OCI-LY3 (cell line): ENCODE measurements around the gene RBM42.

Source experiments
- H2AFZ ChIP-seq: fragments of 200-600, 300-600 bp; shearing (Covaris generic); 2 replicates; pipeline ENCODE4 v1.6.0; 2014; ENCODE audit warnings: antibody characterized with exemption, low read depth, low read length
- H3K27ac ChIP-seq: fragments of 200-600, 300-600 bp; sonication (generic); 2 replicates; pipeline ENCODE4 v1.5.1; 2014; ENCODE audit warnings: mild to moderate bottlenecking, low read length, moderate library complexity, mixed read lengths
- H3K27me3 ChIP-seq: fragments of 200-600, 300-600 bp; sonication (generic); 2 replicates; pipeline ENCODE4 v1.6.1; 2014; ENCODE audit warnings: low read depth, low read length, mixed read lengths
- H3K36me3 ChIP-seq: fragments of 200-600, 300-600 bp; sonication (generic); replicated peaks from 2 replicates; pipeline ENCODE3; 2014; ENCODE audit warnings: low read depth, low read length, mixed read lengths
- H3K4me1 ChIP-seq: fragments of 300-600, 200-600 bp; sonication (generic); 2 replicates; pipeline ENCODE4 v1.6.1; 2014; ENCODE audit warnings: low read length, mixed read lengths
- H3K4me2 ChIP-seq: fragments of 200-600, 300-600 bp; sonication (generic); 2 replicates; pipeline ENCODE4 v1.6.1; 2014; ENCODE audit warnings: low read length, mixed read lengths
- H3K4me3 ChIP-seq: fragments of 300-600, 200-600 bp; sonication (generic); 2 replicates; pipeline ENCODE4 v1.5.1; 2014; ENCODE audit warnings: antibody characterized with exemption, mild to moderate bottlenecking, low read length, moderate library complexity
- H3K79me2 ChIP-seq: fragments of 300-600, 200-600 bp; shearing (Covaris generic); 2 replicates; pipeline ENCODE4 v1.6.1; 2014; ENCODE audit warnings: mild to moderate bottlenecking, low read length, mixed read lengths
- H3K9ac ChIP-seq: fragments of 300-600, 200-600 bp; shearing (Covaris generic); 2 replicates; pipeline ENCODE4 v1.6.0; 2014; ENCODE audit warnings: mild to moderate bottlenecking, low read length, moderate library complexity
- H3K9me3 ChIP-seq: fragments of 200-600, 300-600 bp; shearing (Covaris generic); 2 replicates; pipeline ENCODE4 v1.6.1; 2014; ENCODE audit warnings: low read length, mixed read lengths; ENCODE audit not compliant: insufficient read depth
- H4K20me1 ChIP-seq: fragments of 200-600, 300-600 bp; sonication (generic); 2 replicates; pipeline ENCODE4 v1.6.1; 2016; ENCODE audit warnings: low read length, mixed read lengths; ENCODE audit not compliant: insufficient read depth
- EZH2phosphoT487 ChIP-seq: fragments of 200-600 bp; shearing (Covaris generic); IDR thresholded peaks from 2 replicates; pipeline ENCODE4 v1.6.1; 2018; ENCODE audit warnings: antibody characterized with exemption, mixed run types, low read depth
- TF ChIP-seq, protein P1 (sequence below): fragments of 200-600, 300-600 bp; sonication (generic); IDR thresholded peaks from 2 replicates; pipeline ENCODE4 v1.5.1; 2014; ENCODE audit warnings: antibody characterized with exemption, low read length, low read depth

Gene RBM42

DNA sequence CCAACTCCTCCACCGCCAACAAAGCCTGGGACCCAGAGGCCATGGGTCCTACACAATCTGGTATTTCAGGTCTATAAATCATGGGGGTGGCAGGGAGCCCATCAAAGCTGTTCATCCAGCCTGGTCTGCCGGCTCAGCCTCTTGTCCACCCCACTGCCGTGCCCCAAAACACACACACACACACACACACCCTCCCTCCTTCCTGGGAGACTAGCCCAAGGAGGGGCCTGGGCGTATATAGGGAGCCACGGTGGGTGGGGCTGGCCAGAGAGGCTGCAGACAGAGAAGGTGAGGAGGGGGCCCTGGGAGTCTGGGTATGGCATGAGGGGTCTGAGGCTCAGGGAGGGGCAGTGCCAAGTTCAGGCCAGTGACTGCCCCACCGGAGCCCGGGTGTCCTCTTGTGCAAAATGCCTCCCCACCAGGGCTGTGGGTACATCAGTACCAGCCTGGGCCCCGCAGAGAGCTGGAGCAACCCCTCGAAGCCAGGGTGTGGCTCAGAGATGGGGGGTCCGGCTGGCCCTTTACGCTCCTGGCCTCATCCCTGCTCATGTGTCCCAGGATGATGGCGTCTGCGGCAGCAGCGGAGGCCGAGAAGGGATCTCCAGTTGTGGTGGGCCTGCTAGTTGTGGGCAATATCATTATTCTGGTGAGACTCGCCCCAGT lies 37.5 kb downstream of the RBM42 start, which contains the start of gene UPK1A:
Gene UPK1A (plus strand): TSS at position 267 of the 663 bp plus-strand sequence. CDS start 296 bp downstream, at position 563.
- no peak within 1 kb of the TSS for H3K4me2 ChIP-seq
- no peaks in the 10 kb centered on the region for H4K20me1 ChIP-seq
- peaks cover 11% of the 10 kb centered on the region for H3K27me3 ChIP-seq
- no peak within 1 kb of the TSS for H3K9ac ChIP-seq
- no peak within 1 kb of the TSS for H3K27ac ChIP-seq
- no peaks in the 10 kb centered on the region for H3K4me1 ChIP-seq
- no peak within 1 kb of the TSS for H2AFZ ChIP-seq
- H3K4me3 ChIP-seq, result no peak within 1 kb of the TSS
- peaks cover 26% of the 10 kb centered on the region for H3K36me3 ChIP-seq
- no peaks in the 10 kb centered on the region for H3K9me3 ChIP-seq
- H3K79me2 ChIP-seq, result no peaks in the 10 kb centered on the region
- no peak for TF ChIP-seq EZH2phosphoT487
- TF ChIP-seq, protein P1, sequence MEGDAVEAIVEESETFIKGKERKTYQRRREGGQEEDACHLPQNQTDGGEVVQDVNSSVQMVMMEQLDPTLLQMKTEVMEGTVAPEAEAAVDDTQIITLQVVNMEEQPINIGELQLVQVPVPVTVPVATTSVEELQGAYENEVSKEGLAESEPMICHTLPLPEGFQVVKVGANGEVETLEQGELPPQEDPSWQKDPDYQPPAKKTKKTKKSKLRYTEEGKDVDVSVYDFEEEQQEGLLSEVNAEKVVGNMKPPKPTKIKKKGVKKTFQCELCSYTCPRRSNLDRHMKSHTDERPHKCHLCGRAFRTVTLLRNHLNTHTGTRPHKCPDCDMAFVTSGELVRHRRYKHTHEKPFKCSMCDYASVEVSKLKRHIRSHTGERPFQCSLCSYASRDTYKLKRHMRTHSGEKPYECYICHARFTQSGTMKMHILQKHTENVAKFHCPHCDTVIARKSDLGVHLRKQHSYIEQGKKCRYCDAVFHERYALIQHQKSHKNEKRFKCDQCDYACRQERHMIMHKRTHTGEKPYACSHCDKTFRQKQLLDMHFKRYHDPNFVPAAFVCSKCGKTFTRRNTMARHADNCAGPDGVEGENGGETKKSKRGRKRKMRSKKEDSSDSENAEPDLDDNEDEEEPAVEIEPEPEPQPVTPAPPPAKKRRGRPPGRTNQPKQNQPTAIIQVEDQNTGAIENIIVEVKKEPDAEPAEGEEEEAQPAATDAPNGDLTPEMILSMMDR, result no peak

DNA sequence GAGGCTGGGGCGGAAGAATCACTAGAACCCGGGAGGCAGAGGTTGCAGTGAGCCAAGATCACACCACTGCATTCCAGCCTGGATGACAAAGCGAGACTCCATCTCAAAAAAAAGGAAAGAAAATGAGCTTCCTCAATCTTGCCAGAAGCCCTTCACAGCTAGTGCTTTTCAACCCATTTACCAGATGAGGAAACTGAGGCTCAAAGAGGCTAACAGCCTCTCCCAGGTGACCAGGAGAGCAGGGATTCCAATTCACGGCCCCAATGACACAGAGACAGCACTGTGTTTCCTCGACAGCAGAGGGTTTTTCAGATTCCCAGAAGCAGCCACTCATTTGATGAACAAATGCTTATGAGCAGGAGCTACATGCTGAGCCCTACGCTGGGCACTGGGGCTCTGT lies 40.7 kb downstream of the RBM42 start:
- peaks cover 18% of the 10 kb centered on the region for H3K27me3 ChIP-seq
- H3K9me3 ChIP-seq, result no peaks in the 10 kb centered on the region
- H3K4me1 ChIP-seq, result no peaks in the 10 kb centered on the region
- H2AFZ ChIP-seq, result no peak overlapping the region
- no peak overlapping the region for H3K9ac ChIP-seq
- H3K36me3 ChIP-seq, result peaks cover 8% of the 10 kb centered on the region
- H3K79me2 ChIP-seq, result no peaks in the 10 kb centered on the region
- TF ChIP-seq, protein P1, result no peak
- no peaks in the 10 kb centered on the region for H4K20me1 ChIP-seq
- H3K27ac ChIP-seq, result no peak overlapping the region
- no peak overlapping the region for H3K4me3 ChIP-seq
- H3K4me2 ChIP-seq, result no peak overlapping the region

DNA sequence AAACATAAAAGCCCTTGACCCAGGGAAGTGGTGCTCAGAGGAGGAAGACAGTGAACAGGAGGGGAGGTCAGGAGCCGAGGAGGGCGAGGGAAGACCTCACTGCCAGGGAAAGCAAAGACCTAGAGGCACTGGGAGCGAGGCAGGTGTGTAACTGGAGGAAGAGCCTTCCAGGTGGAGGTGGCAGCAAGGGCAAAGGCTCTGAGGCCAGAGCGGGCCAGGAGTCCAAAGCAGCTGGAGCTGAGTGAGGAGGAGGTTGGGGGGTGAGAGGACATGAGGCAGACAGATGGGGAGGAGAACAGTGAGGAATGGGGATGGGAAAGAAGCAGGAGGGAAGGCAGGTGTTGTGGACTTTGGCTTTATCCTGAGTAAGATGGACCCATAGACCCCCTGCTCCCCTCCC lies 41.1 kb downstream of the RBM42 start:
- H3K27ac ChIP-seq, result no peak overlapping the region
- no peak overlapping the region for H3K4me2 ChIP-seq
- no peak overlapping the region for H3K9ac ChIP-seq
- peaks cover 6% of the 10 kb centered on the region for H3K36me3 ChIP-seq
- TF ChIP-seq EZH2phosphoT487, result no peak
- TF ChIP-seq, protein P1, result no peak
- no peaks in the 10 kb centered on the region for H3K4me1 ChIP-seq
- no peak overlapping the region for H3K4me3 ChIP-seq
- no peaks in the 10 kb centered on the region for H3K79me2 ChIP-seq
- no peak overlapping the region for H2AFZ ChIP-seq
- no peaks in the 10 kb centered on the region for H4K20me1 ChIP-seq
- H3K27me3 ChIP-seq, result peaks cover 18% of the 10 kb centered on the region
- no peaks in the 10 kb centered on the region for H3K9me3 ChIP-seq

DNA sequence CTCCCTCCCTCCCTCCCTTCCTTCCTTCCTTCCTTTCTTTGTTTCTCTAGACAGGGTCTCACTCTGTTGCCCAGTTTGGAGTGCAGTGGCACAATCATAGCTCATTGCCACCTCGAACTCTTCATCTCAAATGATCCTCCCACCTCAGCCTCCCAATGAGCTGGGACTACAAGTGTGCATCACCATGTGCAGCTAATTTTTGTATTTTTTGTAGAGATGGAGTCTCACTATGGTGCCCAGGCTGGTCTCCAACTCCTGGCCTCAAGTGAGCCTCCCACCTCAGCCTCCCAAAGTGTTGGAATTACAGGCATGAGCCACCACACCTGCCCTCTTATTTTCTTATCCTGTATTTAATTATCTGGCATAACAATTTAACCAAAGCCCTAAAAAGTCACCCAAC lies 41.9 kb downstream of the RBM42 start:
- TF ChIP-seq, protein P1, result no peak
- TF ChIP-seq EZH2phosphoT487, result no peak
- H3K4me2 ChIP-seq, result no peak overlapping the region
- no peaks in the 10 kb centered on the region for H3K9me3 ChIP-seq
- no peak overlapping the region for H3K9ac ChIP-seq
- H4K20me1 ChIP-seq, result no peaks in the 10 kb centered on the region
- no peak overlapping the region for H2AFZ ChIP-seq
- H3K27me3 ChIP-seq, result peaks cover 18% of the 10 kb centered on the region
- H3K4me3 ChIP-seq, result no peak overlapping the region
- no peaks in the 10 kb centered on the region for H3K79me2 ChIP-seq
- no peak overlapping the region for H3K27ac ChIP-seq
- no peaks in the 10 kb centered on the region for H3K4me1 ChIP-seq
- no peaks in the 10 kb centered on the region for H3K36me3 ChIP-seq
